Cardiac muscle cell (in vitro differentiated cells and primary cell): ENCODE results near the gene UNC13C. TPM values are rescaled to one million over a fixed set of nuclear protein-coding genes. Genes with fewer than 3 reads are reported as not detected.
A peak's percentile ranks its signal among the peaks of the same experiment; 100 is the strongest.

Experiments
- DNase-seq, 2 donors: peaks; one replicate each; pipeline versions ENCODE4 v3.0.0 to v3.0.0-alpha.2; 2010 to 2017; ENCODE audit warnings: low read depth in 1 of 2, low spot score in 1 of 2
- H3K27ac ChIP-seq: fragments of 200-600 bp; sonication (generic); 2 replicates; pipeline ENCODE4 v1.5.1; 2016
- H3K27me3 ChIP-seq: fragments of 200-600 bp; sonication (generic); 2 replicates; pipeline ENCODE4 v1.6.0; 2016; ENCODE audit warnings: control low read depth
- H3K36me3 ChIP-seq: fragments of 200-600 bp; sonication (generic); 2 replicates; pipeline ENCODE4 v1.5.1; 2016; ENCODE audit warnings: control low read depth
- H3K4me1 ChIP-seq: fragments of 200-600 bp; sonication (generic); 2 replicates; pipeline ENCODE4 v1.8.1; 2017; ENCODE audit warnings: low read depth, mild to moderate bottlenecking, mixed run types
- H3K4me3 ChIP-seq: fragments of 200-600 bp; sonication (generic); 2 replicates; pipeline ENCODE4 v1.5.1; 2016; ENCODE audit warnings: mild to moderate bottlenecking
- H3K9me3 ChIP-seq: fragments of 200-600 bp; sonication (generic); 2 replicates; pipeline ENCODE4 v1.5.1; 2017; ENCODE audit warnings: low read depth, mild to moderate bottlenecking, control low read depth
- CTCF ChIP-seq: IDR thresholded peaks from 2 replicates; pipeline ENCODE4 v1.5.1; 2012; ENCODE audit warnings: low read depth, mild to moderate bottlenecking, low read length
- polyA plus RNA-seq: library from polyadenylated mRNA; unstranded; fragments of >200 nt; fragmentation: Nextera tagmentation; extraction: Ambion mirVana; gene quantifications from 2 replicates; pipeline ENCODE4 v1.2.1, GENCODE V29; 2016
- total RNA-seq: library from RNA; depleted of rRNA; stranded (reverse); fragments of >200 nt; gene quantifications from 2 replicates; pipeline ENCODE4 v1.2.3, GENCODE V29; 2016

The UNC13C gene
- total and polyA plus RNA-seq, 2 experiments from 2014 or later: under 0.01 TPM; not detected in 1

- Histone ChIP-seq H3K9me3 (no peaks in the 10 kb centered on the region), H3K27ac (no peak overlapping the region), H3K4me3 (no peak overlapping the region), H3K4me1 (no peaks in the 10 kb centered on the region), H3K27me3 (no peaks in the 10 kb centered on the region), H3K36me3 (no peaks in the 10 kb centered on the region)
- no peak for TF ChIP-seq CTCF
- DNase-seq: peak in 1 of 2 donors; percentile 5
These were observed 272.1 kb downstream of the UNC13C start for GRCh38 chr15:54250326-54250725.

GRCh38 chr15:54256190-54256589 is 277.9 kb downstream of the UNC13C start:
- H3K36me3 ChIP-seq: no peaks in the 10 kb centered on the region
- H3K4me3 ChIP-seq: no peak overlapping the region
- no peak for DNase-seq
- no peak for TF ChIP-seq CTCF
- no peaks in the 10 kb centered on the region for H3K27me3 ChIP-seq
- no peaks in the 10 kb centered on the region for H3K4me1 ChIP-seq
- H3K27ac ChIP-seq: no peak overlapping the region
- no peaks in the 10 kb centered on the region for H3K9me3 ChIP-seq

DNA sequence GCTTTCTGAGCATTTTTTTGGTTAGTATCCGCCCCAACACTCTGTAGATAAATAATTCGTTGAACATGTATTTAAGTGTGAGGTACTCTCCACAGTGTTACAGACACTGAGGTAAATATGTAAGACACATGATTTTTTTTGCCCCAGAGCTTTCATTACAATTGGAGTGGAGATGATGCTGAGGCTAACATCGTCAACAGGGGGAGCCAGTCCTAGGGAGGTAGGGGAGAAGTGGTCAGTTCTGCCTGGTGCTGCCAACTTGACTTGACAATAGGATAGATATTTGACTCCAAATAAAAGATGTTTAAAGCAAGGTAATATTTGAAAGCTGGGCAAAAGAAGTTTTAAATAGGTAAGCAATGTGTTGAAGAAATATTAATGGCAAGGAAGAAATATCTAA is 295.7 kb downstream of the UNC13C start:
- TF ChIP-seq CTCF: no peak
- no peaks in the 10 kb centered on the region for H3K4me1 ChIP-seq
- H3K27me3 ChIP-seq: no peaks in the 10 kb centered on the region
- H3K27ac ChIP-seq: no peak overlapping the region
- DNase-seq: peak in 1 of 2 donors; percentile 3
- H3K9me3 ChIP-seq: no peaks in the 10 kb centered on the region
- no peaks in the 10 kb centered on the region for H3K36me3 ChIP-seq
- no peak overlapping the region for H3K4me3 ChIP-seq

GRCh38 chr15:54277834-54278233 is 299.6 kb downstream of the UNC13C start:
- DNase-seq: no peak
- no peaks in the 10 kb centered on the region for H3K27me3 ChIP-seq
- no peak overlapping the region for H3K27ac ChIP-seq
- no peak overlapping the region for H3K4me3 ChIP-seq
- no peaks in the 10 kb centered on the region for H3K4me1 ChIP-seq
- H3K9me3 ChIP-seq: no peaks in the 10 kb centered on the region
- TF ChIP-seq CTCF: no peak
- H3K36me3 ChIP-seq: no peaks in the 10 kb centered on the region

DNA sequence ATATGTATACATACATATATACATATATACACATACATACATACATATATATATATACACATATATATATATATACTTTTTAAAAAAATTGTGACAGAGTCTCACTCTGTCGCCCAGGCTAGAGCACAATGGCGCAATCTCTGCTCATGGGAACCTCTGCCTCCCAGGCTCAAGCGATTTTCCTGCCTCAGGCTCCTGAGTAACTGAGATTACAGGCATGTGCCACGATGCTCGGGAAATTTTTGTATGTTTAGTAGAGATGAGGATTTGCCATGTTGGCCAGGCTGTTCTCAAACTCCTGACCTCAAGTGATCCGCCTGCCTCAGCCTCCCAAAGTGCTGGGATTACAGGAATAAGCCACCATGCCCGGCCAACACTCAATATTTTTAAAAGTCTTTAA is 302.5 kb downstream of the UNC13C start:
- H3K36me3 ChIP-seq: no peaks in the 10 kb centered on the region
- no peak overlapping the region for H3K27ac ChIP-seq
- H3K27me3 ChIP-seq: no peaks in the 10 kb centered on the region
- DNase-seq: no peak
- no peaks in the 10 kb centered on the region for H3K9me3 ChIP-seq
- no peak for TF ChIP-seq CTCF
- no peak overlapping the region for H3K4me3 ChIP-seq
- H3K4me1 ChIP-seq: no peaks in the 10 kb centered on the region
